ENCODE measurements around the gene PNMA6E. TPM values are rescaled to one million over a fixed set of nuclear protein-coding genes. Genes with fewer than 3 reads are reported as not detected.

The PNMA6E gene
- total and polyA plus RNA-seq, 2 donors (not counting 1 experiment from before 2014, with no cell fraction given), result not detected

- CTCF ChIA-PET, result no interaction called here
- Histone ChIP-seq H3K4me2 (replicated peaks; ENCODE audit: low read depth, low read length, poor library complexity, severe bottlenecking) (no peak overlapping the region), H3K9ac (ENCODE audit: low read length) (no peak overlapping the region), H4K20me1 (ENCODE audit: control insufficient read depth, insufficient read depth, low read length, poor library complexity, severe bottlenecking) (no peaks in the 10 kb centered on the region), H3K9me3 (ENCODE audit: control extremely low read depth in 1 of 3, control insufficient read depth in 2 of 3, insufficient read depth in 1 of 3, low read length in 2 of 3) (no peaks in the 10 kb centered on the region), H3K36me3 (replicated peaks in 1 of 2; ENCODE audit: control extremely low read depth in 1 of 2, control insufficient read depth in 1 of 2, extremely low read depth in 1 of 2, insufficient read depth in 2 of 2, low read length in 1 of 2) (peaks cover 0 to 18% of the 10 kb centered on the region in 2 experiments), H3K4me1 (ENCODE audit: control insufficient read depth in 2 of 2, insufficient read depth in 2 of 2, low read length in 2 of 2) (no peaks in the 10 kb centered on the region), H3K79me2 (ENCODE audit: control insufficient read depth, insufficient read depth, low read length) (no peaks in the 10 kb centered on the region), H3K27me3 (replicated peaks in 1 of 4; ENCODE audit: control extremely low read depth in 1 of 4, control insufficient read depth in 3 of 4, insufficient read depth in 4 of 4, low read length in 3 of 4) (no peaks in the 10 kb centered on the region), H3K4me3 (ENCODE audit: control extremely low read depth in 1 of 5, extremely low read depth in 1 of 5, insufficient read depth in 1 of 5, low read depth in 2 of 5, low read length in 4 of 5) (no peak overlapping the region), H2AFZ (ENCODE audit: insufficient read depth, low read depth, low read length, poor library complexity, severe bottlenecking) (no peak overlapping the region), H3K27ac (ENCODE audit: low read length in 2 of 2) (no peak overlapping the region)
- Mint-ChIP-seq H3K4me1 (peaks cover 6% of the 10 kb centered on the region), H3K27me3 (no peaks in the 10 kb centered on the region), H3K9me3 (ENCODE audit: insufficient read depth) (no peaks in the 10 kb centered on the region), H3K4me3 (no peak overlapping the region), H3K27ac (no peak overlapping the region)
- ATAC-seq (ENCODE audit: low read depth) (no peak), DNase-seq (no peak)
- intact Hi-C loops (cut with micrococcal nuclease), result no loop called here
- TF ChIP-seq, protein P1, sequence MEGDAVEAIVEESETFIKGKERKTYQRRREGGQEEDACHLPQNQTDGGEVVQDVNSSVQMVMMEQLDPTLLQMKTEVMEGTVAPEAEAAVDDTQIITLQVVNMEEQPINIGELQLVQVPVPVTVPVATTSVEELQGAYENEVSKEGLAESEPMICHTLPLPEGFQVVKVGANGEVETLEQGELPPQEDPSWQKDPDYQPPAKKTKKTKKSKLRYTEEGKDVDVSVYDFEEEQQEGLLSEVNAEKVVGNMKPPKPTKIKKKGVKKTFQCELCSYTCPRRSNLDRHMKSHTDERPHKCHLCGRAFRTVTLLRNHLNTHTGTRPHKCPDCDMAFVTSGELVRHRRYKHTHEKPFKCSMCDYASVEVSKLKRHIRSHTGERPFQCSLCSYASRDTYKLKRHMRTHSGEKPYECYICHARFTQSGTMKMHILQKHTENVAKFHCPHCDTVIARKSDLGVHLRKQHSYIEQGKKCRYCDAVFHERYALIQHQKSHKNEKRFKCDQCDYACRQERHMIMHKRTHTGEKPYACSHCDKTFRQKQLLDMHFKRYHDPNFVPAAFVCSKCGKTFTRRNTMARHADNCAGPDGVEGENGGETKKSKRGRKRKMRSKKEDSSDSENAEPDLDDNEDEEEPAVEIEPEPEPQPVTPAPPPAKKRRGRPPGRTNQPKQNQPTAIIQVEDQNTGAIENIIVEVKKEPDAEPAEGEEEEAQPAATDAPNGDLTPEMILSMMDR (IDR thresholded peaks at IDR 0.05), result no peak
- no peak for TF ChIP-seq EZH2 (IDR thresholded peaks at IDR 0.05; ENCODE audit: borderline replicate concordance, insufficient read depth, low read depth, low read length, poor library complexity, severe bottlenecking)
- 82% methylated on average over 7 of the region's 8 CpGs for WGBS (ENCODE audit: insufficient coverage)
- POLR2A ChIA-PET, result no interaction called here
Observed at GRCh38 chrX:153351981-153352380, 49.2 kb downstream of the PNMA6E start.

DNA sequence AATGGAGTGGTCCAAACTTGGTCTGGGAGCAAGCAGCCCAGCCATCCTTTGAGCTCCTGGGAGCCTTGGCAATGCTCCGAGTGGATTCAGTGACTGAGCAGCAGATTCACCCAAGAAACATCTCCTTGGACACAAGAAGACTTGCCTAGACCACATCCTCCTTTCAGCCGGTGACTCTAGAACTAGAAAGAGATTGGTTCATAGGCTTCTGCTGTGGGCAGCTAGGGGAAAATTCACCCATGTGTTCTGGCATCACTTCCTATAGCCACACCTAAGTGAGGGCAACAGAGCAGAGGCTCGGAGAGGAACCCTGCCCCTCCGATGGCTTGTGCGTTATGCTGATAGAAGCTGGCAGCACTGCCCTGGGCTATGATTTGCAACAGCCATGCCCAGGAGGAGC is 51.2 kb downstream of the PNMA6E start:
- intact Hi-C loops (cut with micrococcal nuclease), result no loop called here
- H3K27me3 Mint-ChIP-seq, result no peaks in the 10 kb centered on the region
- H3K9me3 ChIP-seq (ENCODE audit: control extremely low read depth in 1 of 3, control insufficient read depth in 2 of 3, insufficient read depth in 1 of 3, low read length in 2 of 3), result no peaks in the 10 kb centered on the region
- H3K9me3 Mint-ChIP-seq (ENCODE audit: insufficient read depth), result no peaks in the 10 kb centered on the region
- H3K4me2 ChIP-seq (replicated peaks; ENCODE audit: low read depth, low read length, poor library complexity, severe bottlenecking), result no peak overlapping the region
- H3K4me1 Mint-ChIP-seq, result peaks cover 6% of the 10 kb centered on the region
- H3K4me3 Mint-ChIP-seq, result no peak overlapping the region
- H3K9ac ChIP-seq (ENCODE audit: low read length), result no peak overlapping the region
- no peaks in the 10 kb centered on the region for H3K27me3 ChIP-seq (replicated peaks in 1 of 4; ENCODE audit: control extremely low read depth in 1 of 4, control insufficient read depth in 3 of 4, insufficient read depth in 4 of 4, low read length in 3 of 4)
- peaks cover 0 to 29% of the 10 kb centered on the region in 2 experiments for H3K36me3 ChIP-seq (replicated peaks in 1 of 2; ENCODE audit: control extremely low read depth in 1 of 2, control insufficient read depth in 1 of 2, extremely low read depth in 1 of 2, insufficient read depth in 2 of 2, low read length in 1 of 2)
- no peak overlapping the region for H3K4me3 ChIP-seq (ENCODE audit: control extremely low read depth in 1 of 5, extremely low read depth in 1 of 5, insufficient read depth in 1 of 5, low read depth in 2 of 5, low read length in 4 of 5)
- no peak overlapping the region for H3K27ac ChIP-seq (ENCODE audit: low read length in 2 of 2)
- DNase-seq (no peak), ATAC-seq (ENCODE audit: low read depth) (no peak)
- H2AFZ ChIP-seq (ENCODE audit: insufficient read depth, low read depth, low read length, poor library complexity, severe bottlenecking), result no peak overlapping the region
- no peaks in the 10 kb centered on the region for H4K20me1 ChIP-seq (ENCODE audit: control insufficient read depth, insufficient read depth, low read length, poor library complexity, severe bottlenecking)
- no peaks in the 10 kb centered on the region for H3K79me2 ChIP-seq (ENCODE audit: control insufficient read depth, insufficient read depth, low read length)
- no peaks in the 10 kb centered on the region for H3K4me1 ChIP-seq (ENCODE audit: control insufficient read depth in 2 of 2, insufficient read depth in 2 of 2, low read length in 2 of 2)
- 80% methylated on average over 1 of the region's 5 CpGs for WGBS (ENCODE audit: insufficient coverage)
- H3K27ac Mint-ChIP-seq, result no peak overlapping the region
- ChIA-PET CTCF (no interaction called here), POLR2A (no interaction called here)
- TF ChIP-seq, protein P1 (IDR thresholded peaks at IDR 0.05), result no peak

Measured in B cell (primary cell).